Astrocyte of the cerebellum (primary cell): ENCODE data around the gene TTC28.

Experiments used
- DNase-seq: peaks from one replicate; pipeline ENCODE4 v3.0.0-alpha.2; 2011; ENCODE audit warnings: low read depth
- H3K4me3 ChIP-seq: 2 replicates; pipeline ENCODE4 v1.5.1; 2011; ENCODE audit warnings: mild to moderate bottlenecking, low read depth, low read length, moderate library complexity
- in situ Hi-C: cut with HindIII; loops from 2 replicates; pipeline ENCODE4 v1.10.0; 2017; ENCODE audit warnings: low sequenced_read_pairs
- TF ChIP-seq, protein P1 (sequence below): IDR thresholded peaks from 2 replicates; pipeline ENCODE4 v1.5.1; 2012; ENCODE audit warnings: low read length, low read depth, moderate library complexity, mild to moderate bottlenecking; ENCODE audit errors: missing control alignments

Gene TTC28

GRCh38 chr22:28051091-28051786, 628.4 kb downstream of the TTC28 start:
- in situ Hi-C loops, result no loop called here
- DNase-seq, result no peak
- TF ChIP-seq, protein P1, sequence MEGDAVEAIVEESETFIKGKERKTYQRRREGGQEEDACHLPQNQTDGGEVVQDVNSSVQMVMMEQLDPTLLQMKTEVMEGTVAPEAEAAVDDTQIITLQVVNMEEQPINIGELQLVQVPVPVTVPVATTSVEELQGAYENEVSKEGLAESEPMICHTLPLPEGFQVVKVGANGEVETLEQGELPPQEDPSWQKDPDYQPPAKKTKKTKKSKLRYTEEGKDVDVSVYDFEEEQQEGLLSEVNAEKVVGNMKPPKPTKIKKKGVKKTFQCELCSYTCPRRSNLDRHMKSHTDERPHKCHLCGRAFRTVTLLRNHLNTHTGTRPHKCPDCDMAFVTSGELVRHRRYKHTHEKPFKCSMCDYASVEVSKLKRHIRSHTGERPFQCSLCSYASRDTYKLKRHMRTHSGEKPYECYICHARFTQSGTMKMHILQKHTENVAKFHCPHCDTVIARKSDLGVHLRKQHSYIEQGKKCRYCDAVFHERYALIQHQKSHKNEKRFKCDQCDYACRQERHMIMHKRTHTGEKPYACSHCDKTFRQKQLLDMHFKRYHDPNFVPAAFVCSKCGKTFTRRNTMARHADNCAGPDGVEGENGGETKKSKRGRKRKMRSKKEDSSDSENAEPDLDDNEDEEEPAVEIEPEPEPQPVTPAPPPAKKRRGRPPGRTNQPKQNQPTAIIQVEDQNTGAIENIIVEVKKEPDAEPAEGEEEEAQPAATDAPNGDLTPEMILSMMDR, result no peak

DNA sequence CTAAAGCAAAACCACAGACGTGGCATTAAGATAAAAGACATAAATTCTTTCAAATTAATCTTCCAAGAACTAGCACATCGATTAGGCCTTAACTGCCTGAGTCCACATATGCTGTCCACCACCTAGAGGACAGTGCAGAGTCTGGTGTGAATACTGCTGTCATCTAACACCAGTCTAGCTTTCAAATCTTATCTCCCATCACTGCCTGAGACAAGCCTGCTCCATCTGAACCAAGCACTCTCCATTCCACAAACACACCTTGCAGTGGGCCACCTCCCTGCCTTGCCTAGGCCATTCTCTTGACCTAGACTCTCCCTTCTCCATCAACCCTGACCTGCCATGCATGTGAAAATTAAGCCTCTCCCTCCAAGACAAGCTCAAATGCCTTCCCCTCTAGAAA, 631.1 kb downstream of the TTC28 start:
- TF ChIP-seq, protein P1, result no peak
- no peak for DNase-seq
- in situ Hi-C loops, result no loop called here
- no peak overlapping the region for H3K4me3 ChIP-seq

More at GRCh38 chr22:28051091-28051786, 628.4 kb downstream of the TTC28 start:
- no peak overlapping the region for H3K4me3 ChIP-seq

DNA sequence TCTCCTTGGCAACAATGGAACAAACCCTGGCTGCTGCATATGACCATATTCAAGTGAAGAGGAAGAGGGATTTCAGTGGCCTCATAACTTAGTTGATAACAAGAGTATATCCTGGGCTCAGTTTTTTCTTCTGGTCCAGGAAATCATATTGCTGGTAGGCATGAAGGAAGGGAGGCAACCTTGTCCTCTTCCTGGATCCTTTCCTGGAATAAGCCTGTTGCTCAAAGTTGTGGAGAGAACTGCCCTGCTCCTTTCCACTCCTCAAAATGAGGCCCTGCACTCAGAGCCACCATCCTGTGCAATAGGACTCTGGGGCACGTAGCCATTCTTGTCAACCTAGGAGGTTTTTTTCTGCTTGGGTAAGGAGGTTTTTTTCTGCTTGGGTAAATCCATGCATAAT, 631.9 kb downstream of the TTC28 start:
- no peak for DNase-seq
- H3K4me3 ChIP-seq, result no peak overlapping the region
- TF ChIP-seq, protein P1, result no peak
- in situ Hi-C loops, result no loop called here

DNA sequence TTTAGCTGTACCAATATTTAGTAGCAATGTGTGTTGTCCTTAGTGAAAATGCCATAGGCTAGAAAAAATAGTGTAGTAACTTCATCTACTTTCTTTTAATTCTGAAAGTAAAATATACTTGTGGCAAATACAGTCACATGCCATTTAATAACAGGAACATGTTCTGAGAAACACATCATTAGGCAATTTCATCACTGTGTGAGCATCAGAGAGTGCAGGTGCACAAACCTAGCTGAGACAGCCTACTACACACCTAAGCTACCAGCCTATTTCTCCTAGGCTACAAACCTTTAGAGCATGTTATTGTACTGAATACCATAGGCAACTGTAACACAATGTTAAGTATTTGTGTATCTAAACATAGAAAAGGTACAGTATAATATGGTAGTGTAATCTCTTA, 633.5 kb downstream of the TTC28 start:
- no peak overlapping the region for H3K4me3 ChIP-seq
- DNase-seq, result no peak
- TF ChIP-seq, protein P1, result no peak
- in situ Hi-C loops, result no loop called here

- no peak for DNase-seq
- in situ Hi-C loops, result no loop called here
- no peak overlapping the region for H3K4me3 ChIP-seq
- TF ChIP-seq, protein P1, result no peak
These were observed 635.0 kb downstream of the TTC28 start for GRCh38 chr22:28044546-28045173.

- H3K4me3 ChIP-seq, result no peak overlapping the region
- DNase-seq, result no peak
- TF ChIP-seq, protein P1, result no peak
- in situ Hi-C loops, result no loop called here
These were observed 636.4 kb downstream of the TTC28 start for GRCh38 chr22:28043266-28043665.
